H1 (cell line): ENCODE measurements around the gene CDHR2. TPM values are rescaled to one million over a fixed set of nuclear protein-coding genes. Genes with fewer than 3 reads are reported as not detected.

ENCODE experiments used
- CEBPB ChIP-seq: IDR thresholded peaks from 2 replicates; pipeline ENCODE4 v1.6.1; 2012; ENCODE audit warnings: low read depth, low read length
- CHD7 ChIP-seq: fragments of 300-600 bp; sonication (generic); IDR thresholded peaks from 2 replicates; pipeline ENCODE4 v1.7.1; 2012; ENCODE audit warnings: low read length, moderate library complexity, mild to moderate bottlenecking, inconsistent platforms; ENCODE audit not compliant: insufficient replicate concordance
- CTCF ChIP-seq, 3 experiments: IDR thresholded peaks; 1 replicate in 2 of 3; 2 replicates in 1 of 3; pipeline versions ENCODE4 v1.5.1 to v1.6.1; 2011; ENCODE audit warnings: low read length in 3 of 3, mild to moderate bottlenecking in 3 of 3, inconsistent platforms in 2 of 3, low read depth in 1 of 3, moderate library complexity in 1 of 3; ENCODE audit not compliant: insufficient read depth in 1 of 3; ENCODE audit errors: control extremely low read depth in 1 of 3
- EP300 ChIP-seq, 2 experiments: IDR thresholded peaks; 1 replicate in 1 of 2; 2 replicates in 1 of 2; pipeline ENCODE4 v1.6.1; 2011 to 2012; ENCODE audit warnings: low read depth in 2 of 2, low read length in 2 of 2, mild to moderate bottlenecking in 2 of 2, borderline replicate concordance in 1 of 2, inconsistent platforms in 1 of 2, moderate library complexity in 1 of 2
- MAFK ChIP-seq: IDR thresholded peaks from 2 replicates; pipeline ENCODE4 v1.6.1; 2012; ENCODE audit warnings: low read depth, mild to moderate bottlenecking, improper control_type of control experiment, low read length
- MAX ChIP-seq: IDR thresholded peaks from 2 replicates; pipeline ENCODE4 v1.6.1; 2012; ENCODE audit warnings: inconsistent platforms
- SUZ12 ChIP-seq: fragments of 200-600 bp; sonication (generic); IDR thresholded peaks from 2 replicates; pipeline ENCODE4 v1.6.1; 2012; ENCODE audit warnings: mild to moderate bottlenecking, inconsistent platforms, low read length, moderate library complexity, mixed read lengths
- TEAD4 ChIP-seq: IDR thresholded peaks from 2 replicates; pipeline ENCODE4 v1.6.1; 2012; ENCODE audit warnings: low read depth, low read length, inconsistent platforms, mixed read lengths
- polyA plus RNA-seq, 7 experiments: library from polyadenylated mRNA; depleted of rRNA in 3 of 7; stranded (reverse) in 5 of 7; unstranded in 2 of 7; fragments of >200 nt in 5 of 7; fragments of 200-250 nt in 2 of 7; gene quantifications; 1 replicate in 5 of 7; 2 replicates in 1 of 7; 4 replicates in 1 of 7; pipeline versions ENCODE4 v1.2.1 to v1.2.3, GENCODE V29; 2011 to 2013; ENCODE audit warnings: missing spikeins in 2 of 7, mixed read lengths in 2 of 7
- total RNA-seq: library from RNA; stranded (reverse); fragmentation: NEBNext Ultra II Directional; extraction: Animal tissue kit (Norgen Biotek cat#: 25700); gene quantifications from 2 replicates; pipeline ENCODE4 v1.2.1, GENCODE V29; 2021

Gene CDHR2
- total and polyA plus RNA-seq, 2 of the 8 experiments (the other 6 are each of a cell fraction or from before 2014, with no cell fraction given) = 0.02 to 0.43 TPM

- no peak for TF ChIP-seq CHD7
- TF ChIP-seq CTCF (IDR thresholded peaks at IDR 0.05; ENCODE audit: control extremely low read depth in 1 of 3, insufficient read depth in 1 of 3, low read depth in 1 of 3, low read length in 3 of 3) = no peak
- no peak for TF ChIP-seq TEAD4
- no peak for TF ChIP-seq EP300 (IDR thresholded peaks at IDR 0.05; ENCODE audit: borderline replicate concordance in 1 of 2, low read depth in 2 of 2, low read length in 2 of 2)
- TF ChIP-seq CEBPB = no peak
- no peak for TF ChIP-seq MAFK
- no peak for TF ChIP-seq MAX
- no peak for TF ChIP-seq SUZ12
- TF ChIP-seq, all 59 proteins: peak for 0
Measured at GRCh38 chr5:176524138-176524537, 25.0 kb upstream of the CDHR2 start (continued).
